NCI-H510A (cell line): ENCODE results near the gene ARHGAP6.
"Not testable (repeated sequence)": the region's sequence is repeated elsewhere in the genome, so short reads cannot be mapped to it uniquely, and the experiment has no call there.

Source experiments
- DNase-seq: peaks from one replicate; lab custom pipeline; 2025; lab: John Stamatoyannopoulos, UW

The ARHGAP6 gene

DNA sequence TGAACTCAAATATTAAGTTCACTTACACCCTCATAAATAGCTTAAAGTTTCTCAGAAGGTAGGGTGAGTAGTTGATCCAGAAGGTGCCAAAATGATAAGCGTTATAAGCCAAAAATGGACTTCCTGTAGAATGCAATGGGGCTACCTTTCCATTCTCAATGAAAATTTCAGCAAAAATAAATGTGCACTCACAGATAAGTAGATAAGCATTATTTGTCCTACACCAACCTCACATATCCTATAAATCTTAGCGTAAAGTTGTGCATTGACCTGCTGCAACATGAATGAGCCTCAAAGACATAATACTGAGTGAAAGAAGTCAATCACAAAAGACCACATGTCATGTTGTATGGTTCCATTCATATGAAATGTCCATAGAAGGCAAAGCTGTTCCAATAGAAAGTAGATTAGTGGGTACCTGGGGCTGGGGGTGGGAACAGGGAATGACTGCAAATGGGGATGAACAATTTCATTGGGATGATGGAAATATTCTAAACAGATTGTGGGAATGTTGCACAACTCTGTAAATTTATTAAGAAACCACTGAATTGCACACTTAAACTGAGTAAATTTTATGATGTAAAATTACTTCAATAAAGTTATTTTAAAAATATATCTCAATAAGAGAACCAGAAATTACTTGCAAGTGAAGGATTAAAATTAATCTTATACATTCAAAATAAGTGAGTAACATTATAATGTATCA is 271.6 kb downstream of the ARHGAP6 start:
- no peak for DNase-seq

DNA sequence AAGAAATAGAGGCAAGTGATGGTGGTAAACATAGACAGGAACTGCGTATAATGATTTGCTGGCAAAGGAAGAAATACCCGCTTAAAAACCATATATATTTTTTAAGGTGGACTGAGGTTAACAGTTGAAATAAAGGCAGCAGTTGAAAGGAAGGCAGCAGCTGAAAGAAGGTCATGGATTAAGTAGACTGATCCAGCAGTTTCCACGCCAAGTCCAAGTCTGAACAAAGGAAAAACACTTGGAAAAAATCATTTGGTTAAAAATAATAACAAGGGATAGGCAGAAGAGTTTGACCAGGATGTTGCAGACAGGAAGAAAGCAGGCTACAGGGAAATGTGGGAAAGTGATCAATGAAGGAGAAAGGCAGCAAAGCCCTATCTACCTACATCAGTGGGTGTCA is 278.9 kb downstream of the ARHGAP6 start:
- DNase-seq: no peak

DNA sequence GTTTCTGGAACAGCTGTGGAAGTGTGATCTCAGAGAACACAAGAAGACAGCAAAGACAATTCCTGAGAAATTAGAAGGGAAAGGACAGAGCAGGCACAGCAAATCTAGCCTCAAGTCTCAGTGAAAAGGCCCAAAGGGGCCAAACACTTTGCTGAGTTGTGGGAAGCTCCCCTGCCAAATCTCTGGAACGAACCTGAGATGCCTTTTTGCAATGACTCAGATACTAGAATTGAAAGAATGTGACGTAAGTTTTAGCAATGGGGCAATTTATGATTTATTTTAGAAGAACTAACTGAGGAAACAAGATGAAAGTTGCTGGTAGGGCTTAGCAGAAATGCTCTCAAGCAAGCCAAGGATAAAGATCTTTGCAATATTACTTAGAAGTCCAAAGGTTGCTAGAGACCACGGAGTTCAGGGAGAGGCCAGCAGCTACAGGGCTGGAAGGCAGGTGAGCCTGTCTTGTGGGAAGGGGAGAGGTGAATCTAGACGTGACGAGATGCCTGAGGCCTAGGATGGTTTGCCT is 279.7 kb downstream of the ARHGAP6 start:
- DNase-seq: no peak

DNA sequence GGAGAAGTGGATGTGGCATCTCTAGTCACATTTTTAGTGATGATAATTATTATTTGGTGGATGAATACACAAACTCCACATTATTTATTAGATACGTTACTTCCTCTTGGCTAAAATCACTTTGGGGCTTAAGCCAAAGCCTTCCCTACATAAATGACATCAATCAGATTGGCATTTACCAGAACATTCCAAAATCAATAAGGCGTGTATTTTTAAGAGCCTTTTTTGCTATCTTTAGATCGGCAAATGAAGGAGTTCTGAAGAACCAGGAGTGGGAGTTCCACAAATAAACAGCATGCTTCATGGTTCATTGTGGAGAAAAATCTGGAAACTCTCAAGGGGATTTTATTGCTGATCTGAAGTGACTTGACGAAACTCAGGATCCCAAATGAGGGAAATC is 282.8 kb downstream of the ARHGAP6 start:
- no peak for DNase-seq

DNA sequence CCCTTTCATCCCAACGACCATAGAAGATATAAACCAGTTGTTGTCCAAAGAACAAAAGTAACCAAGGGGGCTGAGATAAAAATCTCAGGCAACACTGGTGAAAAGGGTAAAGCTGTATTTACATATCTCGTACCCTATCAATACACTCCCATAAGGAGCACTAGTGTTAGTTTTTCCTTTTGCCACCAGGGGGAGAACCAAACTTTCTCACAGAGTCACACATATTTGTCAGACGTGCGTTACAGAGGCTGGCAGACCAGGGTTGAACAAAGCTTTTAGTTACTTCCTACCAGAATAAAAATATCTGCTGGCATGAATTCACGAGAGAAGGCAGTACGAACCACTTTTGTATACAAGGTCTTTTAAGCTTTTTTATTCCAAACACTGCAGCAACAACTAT is 284.3 kb downstream of the ARHGAP6 start:
- peak; percentile 2 for DNase-seq

DNA sequence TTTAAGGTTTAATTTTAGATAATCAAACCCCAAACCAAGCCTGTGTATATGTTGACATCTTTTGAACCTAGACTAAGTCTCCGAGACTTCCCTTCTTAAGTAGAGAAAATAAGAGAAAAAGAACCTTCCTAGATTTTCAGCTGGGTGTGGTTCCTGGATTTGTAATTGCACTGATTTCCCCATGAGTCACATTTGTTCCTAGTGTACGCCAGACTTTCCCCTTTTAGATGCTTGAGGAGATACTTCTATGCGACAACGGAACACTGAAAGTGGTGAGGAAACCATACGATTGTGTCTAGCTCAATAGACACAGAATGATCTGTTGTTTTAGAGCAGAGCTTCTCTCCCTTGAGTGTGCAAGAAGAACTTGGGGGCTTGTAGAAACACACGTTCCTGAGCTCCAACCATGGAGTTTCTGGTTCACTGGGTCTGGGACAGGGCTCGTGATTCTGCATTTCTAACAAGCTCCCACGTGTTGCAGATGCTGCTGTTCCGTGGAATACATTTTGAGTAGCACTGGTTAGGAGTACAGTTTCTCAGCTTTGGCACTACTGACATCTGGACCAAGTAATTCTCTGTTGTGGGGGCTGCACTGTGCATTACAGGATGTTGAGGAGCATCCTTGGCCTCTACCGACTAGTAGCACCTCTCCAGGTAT is 285.4 kb downstream of the ARHGAP6 start:
- DNase-seq: no peak

DNA sequence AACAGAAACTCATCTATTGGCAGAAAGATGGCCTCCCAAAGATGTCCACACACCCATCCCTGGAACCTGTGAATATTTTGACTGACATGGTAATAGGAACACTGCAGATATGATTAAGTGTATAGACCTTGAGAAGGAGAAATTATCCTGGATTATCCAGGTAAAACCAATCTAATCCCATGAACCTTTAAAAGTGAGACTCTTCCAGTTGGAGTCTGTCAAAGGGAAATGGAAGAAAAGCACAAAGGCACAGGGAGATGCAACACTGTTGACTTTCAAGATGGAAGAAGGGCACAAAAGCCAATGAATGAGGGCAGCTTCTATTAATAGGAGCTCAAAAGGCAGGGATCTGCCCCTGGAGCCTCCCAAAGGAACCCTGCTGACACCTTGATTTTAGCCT is 289.6 kb downstream of the ARHGAP6 start:
- no peak for DNase-seq

DNA sequence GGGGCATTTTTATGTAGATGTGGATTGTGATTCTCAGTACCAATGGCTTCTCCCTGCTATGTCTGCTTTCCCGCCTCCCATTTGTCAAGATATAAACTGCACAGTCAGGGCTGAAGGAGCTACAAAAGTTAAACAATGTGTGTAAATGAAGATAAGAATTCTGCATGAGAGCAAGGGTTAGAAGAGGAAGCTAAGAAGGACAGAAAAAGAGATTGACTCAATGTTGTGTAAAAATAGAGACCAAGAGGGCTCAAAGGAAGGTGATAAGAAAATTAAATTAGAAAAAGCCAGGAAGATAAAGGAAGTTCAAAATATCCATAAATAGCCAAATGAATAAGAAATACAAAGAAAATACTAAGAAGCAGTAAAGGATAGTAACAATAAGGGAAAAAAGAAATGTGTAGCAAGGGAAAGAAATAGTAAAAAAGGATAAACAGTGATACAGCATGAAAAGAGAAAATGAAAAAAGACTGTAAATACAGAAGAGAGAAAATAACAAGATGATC is 290.1 kb downstream of the ARHGAP6 start:
- no peak for DNase-seq

DNA sequence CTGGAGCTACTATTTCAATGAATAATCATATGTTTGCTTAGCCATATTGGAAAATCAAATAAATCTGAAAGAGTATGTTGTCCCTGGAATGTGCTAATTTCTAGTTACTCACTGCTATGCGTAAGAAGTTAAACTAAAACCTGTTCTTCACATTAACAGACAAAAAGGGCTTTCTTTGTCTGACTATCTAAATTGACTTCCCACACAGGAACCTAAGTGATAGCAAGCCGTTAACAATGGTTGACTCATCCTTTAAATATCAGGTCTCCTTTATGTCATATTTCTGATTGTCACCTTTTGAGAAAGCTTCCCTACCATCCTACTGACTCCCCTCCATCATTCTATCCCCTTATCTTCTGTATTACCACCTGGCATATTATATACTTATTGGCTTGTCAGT is 291.1 kb downstream of the ARHGAP6 start:
- no peak for DNase-seq

DNA sequence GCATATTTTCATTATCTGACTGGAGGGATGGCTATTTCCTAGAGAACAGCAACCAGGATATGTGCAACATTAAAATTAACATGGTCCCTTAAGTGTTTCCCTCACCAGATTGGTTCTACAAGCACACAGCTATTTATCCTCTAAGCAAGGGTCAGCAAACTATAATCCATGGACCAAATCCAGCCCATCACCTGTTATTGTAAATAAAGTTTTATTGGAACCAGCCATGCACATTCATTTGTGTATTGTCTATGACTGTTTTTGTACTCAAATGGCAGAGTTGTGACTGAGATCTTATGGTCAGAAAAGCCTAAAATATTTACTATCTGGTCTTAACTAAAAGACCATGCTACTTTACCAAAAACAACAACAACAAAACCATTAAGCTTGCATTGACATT is 294.6 kb downstream of the ARHGAP6 start:
- DNase-seq: no peak

DNA sequence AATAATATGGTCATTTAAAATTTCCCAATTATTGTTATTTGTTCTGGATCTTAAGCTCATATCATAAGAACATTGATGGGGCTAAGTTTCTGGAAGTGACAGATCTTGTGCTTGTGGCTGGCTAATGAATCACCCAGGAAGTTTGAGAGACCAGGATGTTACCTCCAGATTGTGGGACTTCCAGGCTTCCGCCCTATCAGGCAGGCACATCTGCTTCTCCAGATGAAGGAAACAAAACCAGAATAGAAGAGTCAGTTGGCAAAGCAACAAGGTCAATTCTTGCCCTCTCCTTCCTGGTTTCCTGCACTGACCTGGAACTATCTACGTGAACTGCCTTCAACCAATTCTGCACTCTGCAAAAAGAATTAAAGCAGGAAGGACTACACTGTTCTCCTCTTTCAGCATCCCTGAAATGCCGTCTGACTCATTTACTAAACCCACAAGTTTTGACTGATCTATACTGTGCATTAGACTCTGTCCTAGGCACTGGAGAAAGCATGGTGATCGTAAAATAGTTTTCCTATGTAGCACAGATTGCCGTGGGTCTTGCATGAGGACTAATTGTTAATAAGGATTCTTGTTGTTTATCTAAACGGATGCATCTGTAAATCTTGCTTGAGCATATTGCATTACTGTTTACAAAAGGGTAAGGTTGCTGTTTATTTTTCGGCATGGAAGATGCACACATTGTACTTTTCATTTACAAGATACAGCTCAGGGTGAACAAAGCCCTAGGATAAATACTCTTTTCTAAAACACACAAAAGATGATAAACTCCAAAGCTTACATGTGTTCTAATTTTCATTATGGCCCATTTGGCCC is 297.9 kb downstream of the ARHGAP6 start:
- no peak for DNase-seq

DNA sequence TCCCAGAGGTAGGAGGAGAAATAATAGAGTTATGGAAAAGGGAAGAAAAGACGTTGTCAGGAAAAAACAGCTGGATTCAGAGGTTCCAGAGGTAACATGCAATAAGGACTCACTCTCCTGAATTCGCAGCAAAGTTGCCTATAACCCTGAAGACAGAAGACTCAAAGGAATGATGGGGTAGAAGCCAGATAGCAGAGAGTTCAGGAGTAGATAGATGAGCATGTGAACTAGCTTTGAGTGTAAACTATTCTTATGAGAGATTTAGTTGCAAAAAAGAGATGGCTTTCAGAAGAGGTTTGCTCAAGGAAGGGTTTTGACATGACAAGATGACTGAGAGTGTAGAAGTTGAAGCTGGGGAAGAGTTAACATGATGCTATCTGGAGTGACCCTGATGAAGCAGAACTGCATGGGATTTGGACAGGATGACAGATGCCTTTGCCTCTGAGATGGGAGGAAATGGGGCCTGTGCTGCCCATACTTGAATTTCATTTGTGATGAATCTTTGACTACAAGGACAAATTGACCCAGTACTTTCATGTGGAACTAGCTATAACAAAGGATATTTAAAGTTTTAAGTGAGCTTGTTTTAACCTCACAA is 298.6 kb downstream of the ARHGAP6 start:
- no peak for DNase-seq

DNA sequence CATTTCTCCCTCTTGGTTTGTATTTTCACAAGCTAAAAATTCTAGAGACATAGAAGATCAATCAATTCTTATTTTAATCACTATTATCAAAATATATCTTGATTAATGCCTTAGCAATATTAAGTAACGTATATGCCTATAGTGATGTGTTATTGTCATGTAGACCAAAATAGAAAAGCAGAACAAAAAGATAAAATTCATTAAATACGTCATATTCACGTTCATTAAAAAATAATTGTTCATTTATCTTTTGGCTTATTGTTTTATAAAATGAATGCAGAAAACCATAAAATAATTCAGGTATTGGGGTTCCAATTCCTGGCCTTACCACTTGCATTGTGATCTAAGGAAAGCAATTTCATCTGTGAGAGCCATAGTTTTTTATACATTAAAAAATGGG is 300.3 kb downstream of the ARHGAP6 start:
- no peak for DNase-seq

DNA sequence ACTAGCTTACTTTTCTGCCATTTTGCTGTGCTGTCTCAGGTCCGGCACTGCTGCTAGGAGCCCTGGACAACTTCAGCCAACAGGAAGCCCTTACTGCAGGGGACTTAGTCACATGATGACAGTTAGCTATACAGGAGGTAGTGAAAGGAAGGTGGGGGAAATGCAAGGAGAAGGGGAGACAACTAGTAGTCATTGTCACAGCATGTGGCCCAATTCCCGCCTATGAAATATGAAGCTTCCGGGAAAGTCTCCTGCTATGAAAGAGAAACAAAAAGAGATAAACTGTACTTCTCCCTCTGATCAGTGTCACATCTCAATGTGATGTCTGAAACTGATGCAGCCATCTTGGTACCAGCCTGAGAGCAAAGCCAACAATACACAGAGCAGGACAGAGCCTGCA is 300.9 kb downstream of the ARHGAP6 start:
- no peak for DNase-seq

DNA sequence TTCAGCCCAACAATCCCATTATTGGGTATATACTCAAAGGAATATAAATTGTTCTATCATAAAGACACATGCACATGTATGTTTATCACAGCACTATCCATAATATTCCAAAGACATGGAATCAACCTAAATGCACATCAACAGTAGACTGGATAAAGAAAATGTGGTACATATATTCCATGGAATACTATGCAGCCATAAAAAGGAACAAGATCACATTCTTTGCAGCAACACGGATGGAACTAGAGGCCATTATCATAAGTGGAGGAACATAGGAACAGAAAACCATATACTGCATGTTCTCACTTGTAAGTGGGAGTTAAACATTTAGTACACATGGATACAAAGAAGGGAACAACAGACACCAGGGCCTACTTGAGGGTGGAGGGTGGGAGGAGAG is 301.9 kb downstream of the ARHGAP6 start:
- DNase-seq: not testable (repeated sequence)

DNA sequence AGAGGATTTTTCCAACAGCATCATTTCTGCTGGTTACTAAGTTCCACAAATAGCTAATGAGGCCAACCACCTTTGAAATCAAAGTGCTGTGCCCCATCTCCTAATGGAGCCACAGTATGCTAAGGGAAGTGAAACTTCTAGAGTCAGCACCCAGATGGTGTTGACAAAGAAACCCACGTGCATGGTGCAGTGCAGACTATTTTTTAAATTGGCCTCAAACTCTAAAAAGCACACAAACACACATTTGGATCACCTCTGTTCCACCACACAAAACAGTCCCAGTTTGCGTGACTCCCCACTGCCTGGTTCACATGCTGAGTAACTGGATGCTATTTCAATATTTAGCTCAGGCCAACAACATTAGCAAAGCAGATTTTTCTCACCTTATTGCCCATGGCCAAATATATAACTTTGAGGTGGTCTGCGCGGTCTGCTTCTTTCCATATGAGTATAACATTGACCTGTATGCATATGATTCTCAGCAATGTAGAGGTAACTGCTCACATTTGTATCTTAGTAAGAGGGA is 302.6 kb downstream of the ARHGAP6 start:
- DNase-seq: no peak

DNA sequence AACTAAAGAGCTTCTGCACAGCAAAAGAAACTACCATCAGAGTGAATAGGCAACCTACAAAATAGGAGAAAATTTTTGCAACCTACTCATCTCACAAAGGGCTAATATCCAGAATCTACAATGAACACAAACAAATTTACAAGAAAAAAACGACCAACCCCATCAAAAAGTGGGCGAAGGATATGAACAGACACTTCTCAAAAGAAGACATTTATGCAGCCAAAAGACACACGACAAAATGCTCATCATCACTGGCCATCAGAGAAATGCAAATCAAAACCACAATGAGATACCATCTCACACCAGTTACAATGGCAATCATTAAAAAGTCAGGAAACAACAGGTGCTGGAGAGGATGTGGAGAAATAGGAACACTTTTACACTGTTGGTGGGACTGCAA is 304.1 kb downstream of the ARHGAP6 start:
- DNase-seq: not testable (repeated sequence)

DNA sequence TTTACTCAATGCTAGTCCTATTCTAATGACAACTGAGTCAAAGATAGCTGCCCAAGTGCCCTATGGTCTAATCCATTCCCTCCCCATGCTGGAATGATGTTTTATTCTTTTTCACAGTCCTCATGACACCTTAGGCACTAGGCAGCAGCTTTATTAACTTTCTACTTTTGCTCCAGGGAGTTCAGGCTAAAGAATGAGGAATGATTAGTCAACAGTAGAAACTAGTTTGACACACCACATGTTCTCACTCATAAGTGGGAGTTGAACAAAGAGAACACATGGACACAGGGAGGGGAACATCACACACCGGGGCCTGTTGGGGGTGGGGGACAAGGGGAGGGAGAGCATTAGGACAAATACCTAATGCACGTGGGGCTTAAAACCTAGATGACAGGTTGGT is 309.8 kb downstream of the ARHGAP6 start:
- not testable (repeated sequence) for DNase-seq

DNA sequence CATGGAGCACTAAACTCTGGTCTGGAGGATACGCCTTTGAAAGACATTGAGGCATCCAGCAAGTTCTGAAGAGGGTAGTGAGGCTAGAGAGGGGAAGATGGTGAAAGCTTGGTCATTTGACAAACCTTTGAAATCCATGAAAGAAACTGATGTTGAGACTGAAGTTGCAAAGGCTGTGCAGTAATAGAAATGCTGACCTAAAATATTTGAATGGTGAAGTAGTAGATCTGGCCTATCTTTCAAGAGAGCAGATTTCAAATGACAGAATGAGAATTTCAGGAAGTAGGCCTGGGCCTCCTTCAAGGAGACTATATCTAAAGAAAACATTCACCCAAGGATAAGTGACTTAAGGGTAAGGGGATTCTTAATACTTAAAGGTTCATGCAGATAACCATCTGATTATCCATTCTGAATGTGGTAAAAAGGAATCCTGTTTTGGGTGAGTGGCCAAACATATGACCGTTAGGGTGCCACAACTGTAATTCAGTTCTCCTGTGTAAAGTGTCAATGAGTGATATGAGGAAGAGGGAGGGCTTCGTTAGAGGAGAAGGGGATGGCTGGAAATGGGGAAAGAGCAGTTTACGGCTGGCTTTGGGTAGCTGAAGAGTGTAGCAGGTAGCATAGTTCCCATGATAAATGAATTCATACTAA is 310.3 kb downstream of the ARHGAP6 start:
- no peak for DNase-seq

DNA sequence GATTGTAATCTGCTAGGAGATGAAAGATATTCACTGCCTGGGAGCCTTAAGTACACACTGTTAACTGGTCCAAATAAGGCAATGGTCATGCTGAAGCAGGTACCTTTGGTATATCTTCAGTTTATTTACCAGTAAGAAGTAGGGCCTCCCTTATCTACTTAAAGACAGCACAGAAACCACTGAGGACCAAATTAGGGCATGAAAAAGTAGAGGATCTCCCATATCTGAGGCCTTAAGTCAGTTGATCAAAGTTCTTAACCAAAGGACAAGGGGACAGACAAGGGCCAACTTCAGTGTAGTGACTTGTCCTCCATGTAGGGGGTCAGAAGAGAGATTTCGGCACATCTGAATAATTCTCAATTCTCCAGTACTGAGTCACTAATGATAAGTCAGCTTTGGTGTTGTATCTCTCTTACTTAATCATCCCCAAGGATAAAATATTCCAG is 313.4 kb downstream of the ARHGAP6 start:
- DNase-seq: no peak
